Peyer's patch (tissue), 4 donors: ENCODE data around the gene MAPK10.

ENCODE experiments used
- POLR2A ChIP-seq, 2 donors: fragments of 450-650 bp; IDR thresholded peaks; one replicate each; pipeline ENCODE4 v1.5.1; 2017; ENCODE audit warnings: antibody characterized with exemption in 2 of 2, mild to moderate bottlenecking in 2 of 2, moderate library complexity in 2 of 2
- TF ChIP-seq, protein P1 (sequence below), 6 experiments: fragments of 450-650 bp in 4 of 6; fragments of 200-600 bp in 2 of 6; sonication (generic) in 1 of 6; IDR thresholded peaks; one replicate each; pipeline ENCODE4 v1.5.1; 2017 to 2019; ENCODE audit warnings: antibody characterized with exemption in 6 of 6, mild to moderate bottlenecking in 3 of 6, moderate library complexity in 1 of 6

- TF ChIP-seq, protein P1, sequence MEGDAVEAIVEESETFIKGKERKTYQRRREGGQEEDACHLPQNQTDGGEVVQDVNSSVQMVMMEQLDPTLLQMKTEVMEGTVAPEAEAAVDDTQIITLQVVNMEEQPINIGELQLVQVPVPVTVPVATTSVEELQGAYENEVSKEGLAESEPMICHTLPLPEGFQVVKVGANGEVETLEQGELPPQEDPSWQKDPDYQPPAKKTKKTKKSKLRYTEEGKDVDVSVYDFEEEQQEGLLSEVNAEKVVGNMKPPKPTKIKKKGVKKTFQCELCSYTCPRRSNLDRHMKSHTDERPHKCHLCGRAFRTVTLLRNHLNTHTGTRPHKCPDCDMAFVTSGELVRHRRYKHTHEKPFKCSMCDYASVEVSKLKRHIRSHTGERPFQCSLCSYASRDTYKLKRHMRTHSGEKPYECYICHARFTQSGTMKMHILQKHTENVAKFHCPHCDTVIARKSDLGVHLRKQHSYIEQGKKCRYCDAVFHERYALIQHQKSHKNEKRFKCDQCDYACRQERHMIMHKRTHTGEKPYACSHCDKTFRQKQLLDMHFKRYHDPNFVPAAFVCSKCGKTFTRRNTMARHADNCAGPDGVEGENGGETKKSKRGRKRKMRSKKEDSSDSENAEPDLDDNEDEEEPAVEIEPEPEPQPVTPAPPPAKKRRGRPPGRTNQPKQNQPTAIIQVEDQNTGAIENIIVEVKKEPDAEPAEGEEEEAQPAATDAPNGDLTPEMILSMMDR (IDR thresholded peaks at IDR 0.05), result no peak
- TF ChIP-seq POLR2A (IDR thresholded peaks at IDR 0.05), result no peak
Measured at GRCh38 chr4:86306816-86307215, 53.0 kb downstream of the MAPK10 start.
